Mesendoderm (in vitro differentiated cells): Measurements from ENCODE around the gene KRTAP29-1.

ENCODE experiments used
- DNase-seq: peaks from one replicate; pipeline ENCODE4 v3.0.0; 2013
- H2AK5ac ChIP-seq: 2 replicates; pipeline ENCODE4 v1.6.1; 2013; ENCODE audit warnings: low read length, inconsistent platforms
- H2BK120ac ChIP-seq: 2 replicates; pipeline ENCODE4 v1.6.1; 2013; ENCODE audit warnings: low read depth, mild to moderate bottlenecking, low read length, moderate library complexity, mixed read lengths
- H2BK15ac ChIP-seq: replicated peaks from 2 replicates; pipeline ENCODE4 v1.6.1; 2013; ENCODE audit warnings: low read depth, mild to moderate bottlenecking, moderate library complexity
- H2BK5ac ChIP-seq: 2 replicates; pipeline ENCODE4 v1.6.1; 2013; ENCODE audit warnings: low read length, inconsistent platforms
- H3K18ac ChIP-seq: 2 replicates; pipeline ENCODE4 v1.6.1; 2013; ENCODE audit warnings: mild to moderate bottlenecking, low read length, mixed read lengths
- H3K23ac ChIP-seq: one replicate; pipeline ENCODE4 v1.6.1; 2013; ENCODE audit warnings: low read length
- H3K27ac ChIP-seq: 2 replicates; pipeline ENCODE4 v1.5.1; 2013; ENCODE audit warnings: low read depth, mild to moderate bottlenecking, inconsistent platforms, low read length, moderate library complexity
- H3K27me3 ChIP-seq: 2 replicates; pipeline ENCODE4 v1.6.1; 2013; ENCODE audit warnings: low read length, control low read depth, mild to moderate bottlenecking, inconsistent platforms; ENCODE audit not compliant: insufficient read depth, poor library complexity
- H3K36me3 ChIP-seq: 2 replicates; pipeline ENCODE4 v1.6.1; 2013; ENCODE audit warnings: low read length, inconsistent platforms; ENCODE audit not compliant: control insufficient read depth, insufficient read depth
- H3K4ac ChIP-seq: one replicate; pipeline ENCODE4 v1.6.1; 2013; ENCODE audit warnings: low read depth, mild to moderate bottlenecking, low read length, moderate library complexity
- H3K4me1 ChIP-seq: 2 replicates; pipeline ENCODE4 v1.6.1; 2013; ENCODE audit warnings: low read depth, low read length, inconsistent platforms; ENCODE audit not compliant: control insufficient read depth
- H3K4me2 ChIP-seq: 2 replicates; pipeline ENCODE4 v1.6.1; 2013; ENCODE audit warnings: low read length
- H3K4me3 ChIP-seq: 2 replicates; pipeline ENCODE4 v1.5.1; 2013; ENCODE audit warnings: mild to moderate bottlenecking, low read length
- H3K56ac ChIP-seq: one replicate; pipeline ENCODE4 v1.6.1; 2013; ENCODE audit warnings: low read length
- H3K79me1 ChIP-seq: 2 replicates; pipeline ENCODE4 v1.6.1; 2013; ENCODE audit warnings: low read length, inconsistent platforms
- H3K79me2 ChIP-seq: 2 replicates; pipeline ENCODE4 v1.6.1; 2013; ENCODE audit warnings: mild to moderate bottlenecking, low read length; ENCODE audit not compliant: control insufficient read depth, insufficient read depth
- H3K9ac ChIP-seq: 2 replicates; pipeline ENCODE4 v1.6.1; 2013; ENCODE audit warnings: low read length, inconsistent platforms
- H4K5ac ChIP-seq: one replicate; pipeline ENCODE4 v1.6.1; 2013; ENCODE audit warnings: low read length
- H4K8ac ChIP-seq: one replicate; pipeline ENCODE4 v1.6.1; 2013; ENCODE audit warnings: low read depth, mild to moderate bottlenecking, control low read depth, low read length, moderate library complexity
- WGBS: extraction: QIAGEN DNeasy Blood & Tissue Kit; methylation state at CpG from one replicate; pipeline ENCODE4 v1.1.7; 2013; ENCODE audit warnings: low lambda C conversion rate, missing lambda C conversion rate; ENCODE audit not compliant: insufficient coverage; ENCODE audit errors: extremely low coverage; 5-methylcytosine and 5-hydroxymethylcytosine counted together

The KRTAP29-1 gene

GRCh38 chr17:41326173-41327145 lies 23.8 kb upstream of the KRTAP29-1 start:
- Histone ChIP-seq H3K9ac (no peak overlapping the region), H3K27me3 (no peaks in the 10 kb centered on the region), H3K79me2 (no peaks in the 10 kb centered on the region), H3K23ac (no peak overlapping the region), H3K79me1 (no peaks in the 10 kb centered on the region), H4K8ac (no peak overlapping the region), H3K27ac (no peak overlapping the region), H3K4me3 (no peak overlapping the region), H3K4me1 (no peaks in the 10 kb centered on the region), H3K4me2 (no peak overlapping the region), H2AK5ac (no peak overlapping the region), H3K4ac (no peak overlapping the region), H3K18ac (no peak overlapping the region), H3K56ac (no peak overlapping the region), H4K5ac (no peak overlapping the region), H3K36me3 (no peaks in the 10 kb centered on the region), H2BK120ac (no peak overlapping the region), H2BK15ac (no peak overlapping the region), H2BK5ac (no peak overlapping the region)
- no peak for DNase-seq
- WGBS: no CpG with 5 or more reads among the region's 18 CpGs

- Histone ChIP-seq H3K4me1 (no peaks in the 10 kb centered on the region), H4K5ac (no peak overlapping the region), H2AK5ac (no peak overlapping the region), H3K18ac (no peak overlapping the region), H3K27ac (no peak overlapping the region), H3K4ac (no peak overlapping the region), H2BK15ac (no peak overlapping the region), H3K79me2 (no peaks in the 10 kb centered on the region), H3K9ac (no peak overlapping the region), H3K36me3 (no peaks in the 10 kb centered on the region), H3K79me1 (no peaks in the 10 kb centered on the region), H2BK120ac (no peak overlapping the region), H4K8ac (no peak overlapping the region), H3K4me2 (no peak overlapping the region), H2BK5ac (no peak overlapping the region), H3K56ac (no peak overlapping the region), H3K23ac (no peak overlapping the region), H3K27me3 (no peaks in the 10 kb centered on the region), H3K4me3 (no peak overlapping the region)
- no CpG with 5 or more reads among the region's 6 CpGs for WGBS
- no peak for DNase-seq
Measured at GRCh38 chr17:41325611-41326010, 23.0 kb upstream of the KRTAP29-1 start.

DNA sequence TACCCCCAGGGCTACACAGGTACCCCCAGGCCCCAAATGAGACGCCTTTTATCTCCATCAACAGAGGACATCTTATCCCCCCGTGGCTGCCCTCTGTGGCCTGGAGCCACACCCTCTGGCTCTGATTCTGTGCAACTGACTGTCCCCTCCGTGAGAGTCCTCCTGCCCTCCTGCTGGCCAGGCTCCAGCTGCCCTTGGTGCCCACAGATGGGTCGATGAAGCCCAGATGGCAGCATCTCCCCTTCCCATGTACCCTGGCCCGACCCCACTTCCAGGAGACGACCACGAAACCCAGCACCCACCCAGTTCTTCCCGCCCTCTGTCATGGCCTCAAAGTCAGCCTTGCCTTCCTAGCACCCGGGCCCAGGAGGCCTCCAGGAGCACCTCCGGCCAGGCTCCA lies 22.5 kb upstream of the KRTAP29-1 start:
- Histone ChIP-seq H3K4me3 (no peak overlapping the region), H4K8ac (no peak overlapping the region), H2AK5ac (no peak overlapping the region), H3K79me1 (no peaks in the 10 kb centered on the region), H3K4me2 (no peak overlapping the region), H2BK15ac (no peak overlapping the region), H3K79me2 (no peaks in the 10 kb centered on the region), H3K4me1 (no peaks in the 10 kb centered on the region), H2BK120ac (no peak overlapping the region), H3K27ac (no peak overlapping the region), H3K36me3 (no peaks in the 10 kb centered on the region), H4K5ac (no peak overlapping the region), H3K27me3 (no peaks in the 10 kb centered on the region), H2BK5ac (no peak overlapping the region), H3K9ac (no peak overlapping the region), H3K18ac (no peak overlapping the region), H3K23ac (no peak overlapping the region), H3K4ac (no peak overlapping the region), H3K56ac (no peak overlapping the region)
- no peak for DNase-seq
- no CpG with 5 or more reads among the region's 10 CpGs for WGBS

DNA sequence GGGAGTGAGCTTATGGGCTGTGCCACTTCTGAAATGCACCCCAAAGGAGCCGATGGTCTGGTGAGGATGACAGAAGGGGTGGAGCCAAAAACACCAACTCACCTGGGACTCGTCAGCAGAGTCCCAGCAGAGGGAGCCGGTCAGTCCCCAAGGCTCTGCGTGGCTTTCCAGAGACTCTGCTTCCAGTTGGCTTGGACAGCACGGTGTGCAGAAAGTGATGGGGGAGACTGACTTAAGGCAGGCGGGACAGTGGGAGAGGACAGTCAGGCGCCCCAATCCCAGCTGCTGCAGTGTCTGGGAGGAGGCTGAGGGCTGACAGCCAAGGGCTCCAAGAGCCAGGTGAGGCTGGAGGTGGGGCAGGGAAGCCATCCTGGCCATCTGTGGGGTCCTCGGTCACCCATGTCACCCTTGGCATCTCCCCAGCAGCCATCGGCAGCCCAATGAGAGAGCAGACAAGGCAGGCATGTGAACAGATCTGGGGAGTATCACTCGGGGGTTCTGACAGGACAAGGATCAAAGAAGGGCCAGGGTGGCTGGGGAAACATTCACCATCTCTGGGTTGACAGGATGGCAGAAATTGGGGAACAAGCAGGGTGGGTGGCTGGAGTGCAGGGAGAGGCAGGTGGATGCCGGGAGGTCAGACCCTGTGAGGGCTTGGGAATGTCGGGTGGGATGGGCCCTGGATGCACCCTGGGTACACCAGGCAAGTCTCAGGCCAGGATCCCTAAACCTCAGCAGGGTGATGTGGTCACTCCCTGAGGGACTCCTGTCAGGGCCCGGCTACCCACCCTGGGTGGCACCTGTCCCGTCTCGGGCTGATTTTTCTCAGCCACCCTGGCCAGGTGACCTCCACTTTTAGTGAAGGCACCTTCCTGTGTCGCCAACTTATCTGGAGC lies 21.8 kb upstream of the KRTAP29-1 start:
- Histone ChIP-seq H4K5ac (no peak overlapping the region), H3K27me3 (no peaks in the 10 kb centered on the region), H2AK5ac (no peak overlapping the region), H2BK5ac (no peak overlapping the region), H3K4ac (no peak overlapping the region), H3K27ac (no peak overlapping the region), H3K4me3 (no peak overlapping the region), H3K36me3 (no peaks in the 10 kb centered on the region), H3K79me1 (no peaks in the 10 kb centered on the region), H3K4me1 (no peaks in the 10 kb centered on the region), H4K8ac (no peak overlapping the region), H2BK120ac (no peak overlapping the region), H3K56ac (no peak overlapping the region), H2BK15ac (no peak overlapping the region), H3K18ac (no peak overlapping the region), H3K23ac (no peak overlapping the region), H3K4me2 (no peak overlapping the region), H3K79me2 (no peaks in the 10 kb centered on the region), H3K9ac (no peak overlapping the region)
- DNase-seq: peak; percentile 57
- WGBS: no CpG with 5 or more reads among the region's 16 CpGs

DNA sequence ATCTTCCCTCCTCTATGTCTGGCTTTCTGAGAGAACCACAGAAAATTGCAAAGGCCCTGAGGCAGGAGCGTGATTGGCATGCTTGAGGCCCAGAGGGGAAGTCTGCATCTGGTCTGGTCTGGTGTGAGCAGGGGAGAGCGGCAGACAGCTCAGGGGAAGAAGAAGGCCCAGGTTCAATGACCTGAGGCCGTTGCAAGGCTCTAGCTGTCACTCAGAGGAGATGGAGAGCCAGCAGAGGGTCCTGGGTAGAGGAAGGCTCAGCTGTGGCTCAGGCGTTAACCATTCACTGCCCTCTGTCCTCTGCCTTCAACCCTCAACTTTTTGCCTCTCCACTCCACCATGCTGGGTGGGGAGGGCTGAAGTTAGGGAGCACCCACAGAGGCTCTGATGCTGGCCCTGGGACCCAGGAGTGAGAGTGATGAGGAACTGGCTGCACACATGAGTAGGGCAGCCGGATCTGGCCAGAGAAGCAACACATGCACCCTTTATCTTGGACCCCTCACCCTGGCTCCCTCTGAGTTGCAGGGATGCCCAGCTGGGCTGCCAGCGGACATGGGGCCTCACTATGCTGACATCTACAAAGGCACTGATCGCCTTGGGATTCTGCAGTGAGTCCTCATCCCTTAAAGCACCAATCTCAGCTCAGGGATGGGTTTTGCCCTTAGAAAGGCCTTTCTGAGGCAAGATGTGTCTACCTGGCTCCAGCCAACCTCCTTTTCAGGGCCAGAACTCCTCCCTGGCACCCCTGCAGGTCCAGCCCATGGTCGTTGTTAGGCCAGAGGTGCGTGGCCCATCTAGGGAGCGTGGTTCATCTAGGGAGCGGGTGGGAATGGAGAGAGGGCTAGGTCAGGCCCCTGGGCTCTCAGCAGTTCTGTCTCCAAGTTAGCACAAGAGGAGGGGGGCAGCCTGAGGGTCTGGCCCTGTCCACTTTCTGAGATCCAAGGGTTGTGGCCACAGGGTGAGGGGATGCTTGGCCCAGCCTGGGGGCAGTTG lies 20.5 kb upstream of the KRTAP29-1 start:
- no peak overlapping the region for H3K23ac ChIP-seq
- no peak overlapping the region for H2BK120ac ChIP-seq
- WGBS: no CpG with 5 or more reads among the region's 11 CpGs
- H3K27me3 ChIP-seq: no peaks in the 10 kb centered on the region
- H3K18ac ChIP-seq: no peak overlapping the region
- H2AK5ac ChIP-seq: no peak overlapping the region
- no peak overlapping the region for H4K5ac ChIP-seq
- no peaks in the 10 kb centered on the region for H3K79me2 ChIP-seq
- no peaks in the 10 kb centered on the region for H3K79me1 ChIP-seq
- peak; percentile 14 for DNase-seq
- H4K8ac ChIP-seq: no peak overlapping the region
- H3K9ac ChIP-seq: no peak overlapping the region
- no peak overlapping the region for H3K27ac ChIP-seq
- no peaks in the 10 kb centered on the region for H3K4me1 ChIP-seq
- H3K56ac ChIP-seq: no peak overlapping the region
- H2BK5ac ChIP-seq: no peak overlapping the region
- H3K4me3 ChIP-seq: no peak overlapping the region
- no peaks in the 10 kb centered on the region for H3K36me3 ChIP-seq
- H3K4me2 ChIP-seq: no peak overlapping the region
- H3K4ac ChIP-seq: no peak overlapping the region
- no peak overlapping the region for H2BK15ac ChIP-seq
